ENCODE data around the gene PRKCQ.

GRCh38 chr10:6586501-6586900 lies 6.4 kb upstream of the PRKCQ start:
- TF ChIP-seq, protein P1, sequence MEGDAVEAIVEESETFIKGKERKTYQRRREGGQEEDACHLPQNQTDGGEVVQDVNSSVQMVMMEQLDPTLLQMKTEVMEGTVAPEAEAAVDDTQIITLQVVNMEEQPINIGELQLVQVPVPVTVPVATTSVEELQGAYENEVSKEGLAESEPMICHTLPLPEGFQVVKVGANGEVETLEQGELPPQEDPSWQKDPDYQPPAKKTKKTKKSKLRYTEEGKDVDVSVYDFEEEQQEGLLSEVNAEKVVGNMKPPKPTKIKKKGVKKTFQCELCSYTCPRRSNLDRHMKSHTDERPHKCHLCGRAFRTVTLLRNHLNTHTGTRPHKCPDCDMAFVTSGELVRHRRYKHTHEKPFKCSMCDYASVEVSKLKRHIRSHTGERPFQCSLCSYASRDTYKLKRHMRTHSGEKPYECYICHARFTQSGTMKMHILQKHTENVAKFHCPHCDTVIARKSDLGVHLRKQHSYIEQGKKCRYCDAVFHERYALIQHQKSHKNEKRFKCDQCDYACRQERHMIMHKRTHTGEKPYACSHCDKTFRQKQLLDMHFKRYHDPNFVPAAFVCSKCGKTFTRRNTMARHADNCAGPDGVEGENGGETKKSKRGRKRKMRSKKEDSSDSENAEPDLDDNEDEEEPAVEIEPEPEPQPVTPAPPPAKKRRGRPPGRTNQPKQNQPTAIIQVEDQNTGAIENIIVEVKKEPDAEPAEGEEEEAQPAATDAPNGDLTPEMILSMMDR (IDR thresholded peaks at IDR 0.05; ENCODE audit: borderline replicate concordance, extremely low read depth, low read length, poor library complexity, severe bottlenecking) = no peak
- no peak for TF ChIP-seq EZH2 (IDR thresholded peaks at IDR 0.05; ENCODE audit: borderline replicate concordance, low read depth, low read length, severe bottlenecking)
